Hippocampal formation (tissue), 2 donors: ENCODE measurements around the gene ZNF562.
"Not testable (repeated sequence)": the region's sequence is repeated elsewhere in the genome, so short reads cannot be mapped to it uniquely, and the experiment has no call there.

Experiments
- DNase-seq, 2 donors: peaks; one replicate each; lab custom pipeline; 2025; lab: John Stamatoyannopoulos, UW

Gene ZNF562

DNA sequence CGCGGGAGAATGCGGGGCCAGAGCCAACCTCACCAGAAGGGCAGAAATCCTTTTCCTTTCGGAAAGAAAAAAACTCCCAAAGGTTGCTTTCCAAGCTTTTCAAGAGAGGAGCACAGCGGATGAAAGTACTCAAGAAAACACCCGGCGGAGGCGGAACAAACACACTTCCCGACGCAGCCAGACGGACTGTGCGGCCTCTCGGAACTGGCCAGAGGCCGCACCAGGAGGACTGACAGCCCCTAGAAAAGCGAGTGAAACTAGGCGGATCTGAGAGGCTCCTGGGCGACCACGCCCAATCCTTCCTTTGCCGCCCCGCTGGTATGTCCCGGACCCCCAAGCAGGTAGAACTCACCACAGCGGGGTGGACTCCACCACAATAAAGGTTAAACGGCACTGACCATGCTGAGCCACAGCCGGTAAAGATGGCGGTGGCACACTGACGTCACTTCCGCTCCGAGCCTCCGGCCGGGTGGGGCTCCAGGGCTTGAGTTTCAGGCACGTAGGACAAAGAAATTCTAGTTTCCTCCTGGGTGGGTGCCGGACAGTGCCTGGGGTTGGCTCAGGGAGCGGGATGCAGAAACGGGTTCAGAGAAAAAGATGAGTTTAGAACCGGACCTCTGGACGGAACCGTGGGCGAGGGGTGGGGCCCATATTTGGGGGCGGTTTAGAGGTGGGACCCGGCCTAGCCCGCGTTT, at the start of gene ZNF562:
Gene ZNF562, minus strand, starts transcription at position 438 of the 695 bp plus-strand sequence. CDS start 14,356 bp downstream, outside the sequence.
- peak; percentile 51 to 82 for DNase-seq

DNA sequence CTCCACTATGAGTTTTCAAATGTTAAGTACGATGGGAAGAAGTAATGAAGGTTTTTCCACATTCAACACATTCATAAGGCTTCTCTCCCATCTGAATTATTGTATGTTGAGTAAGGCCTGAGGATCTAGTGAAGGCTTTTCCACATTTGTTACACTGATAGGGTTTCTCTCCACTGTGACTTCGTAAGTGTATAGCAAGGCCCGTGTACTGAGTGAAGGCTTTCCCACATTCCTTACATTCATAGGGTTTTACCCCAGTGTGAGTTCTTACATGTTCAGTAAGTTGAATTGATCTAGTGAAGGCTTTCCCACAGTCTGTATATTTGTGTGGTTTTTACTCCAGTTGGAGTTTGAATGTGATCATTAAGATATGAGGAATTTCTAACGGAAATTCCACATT, 49.3 kb upstream of the ZNF562 start:
- DNase-seq: no peak

DNA sequence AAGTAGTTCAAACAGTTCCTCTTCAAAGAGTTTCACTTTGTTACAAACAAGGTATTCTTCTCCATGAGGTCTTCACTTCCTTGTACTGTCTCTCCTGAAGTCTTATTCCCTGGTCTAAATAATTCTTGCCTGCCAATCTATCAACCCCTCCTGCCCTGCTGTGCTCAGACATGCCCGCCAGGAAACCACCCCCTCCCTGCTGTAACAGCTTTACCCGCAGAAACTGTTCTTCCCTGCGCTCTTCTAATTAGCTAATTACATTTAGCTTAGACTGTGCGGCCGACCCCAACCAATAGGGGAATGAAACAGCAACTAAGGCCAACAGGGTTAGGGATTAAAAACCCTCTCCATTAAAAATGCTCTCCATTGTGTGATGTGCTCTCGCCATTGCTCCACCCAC, 47.0 kb upstream of the ZNF562 start:
- DNase-seq: peak in 1 of 2 donors; percentile 51

DNA sequence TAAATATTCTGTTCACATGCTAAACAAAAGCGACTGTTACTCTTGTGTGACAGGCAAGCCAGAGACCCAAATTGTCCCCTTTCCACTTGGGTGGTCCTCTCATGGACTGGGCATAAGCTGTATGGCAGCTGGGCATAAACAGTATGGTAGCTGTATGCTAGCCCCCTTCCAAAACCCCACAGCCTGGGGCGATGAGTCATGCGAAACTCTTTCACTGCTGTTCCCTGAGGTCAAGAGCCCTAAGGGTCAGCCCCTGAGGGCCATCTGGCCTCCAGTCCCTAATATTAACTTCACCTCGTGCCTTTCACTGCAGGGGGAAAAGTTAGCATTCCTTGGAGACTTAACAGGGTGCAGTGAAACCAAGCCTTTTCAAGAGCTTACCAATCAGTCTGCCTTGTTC, 45.6 kb upstream of the ZNF562 start:
- DNase-seq: no peak

DNA sequence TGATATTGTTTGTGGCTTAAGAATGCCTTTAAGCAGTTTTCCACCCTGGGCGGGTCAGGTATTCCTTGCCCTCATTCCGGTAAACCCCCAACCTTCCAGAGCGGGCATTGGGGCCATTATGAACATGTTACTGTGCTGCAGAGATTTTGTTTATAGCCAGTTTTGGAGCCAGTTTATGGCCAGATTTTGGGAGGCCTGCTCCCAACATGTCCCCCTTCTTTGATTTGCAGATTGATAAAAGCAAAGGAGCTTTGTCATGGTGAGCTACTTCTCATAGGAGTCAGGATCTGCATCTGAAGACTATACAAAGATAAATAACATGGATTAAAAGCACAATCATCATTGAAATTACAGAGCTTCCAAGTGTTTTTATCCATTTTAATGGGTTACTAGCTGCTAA, 36.9 kb upstream of the ZNF562 start:
- no peak for DNase-seq

DNA sequence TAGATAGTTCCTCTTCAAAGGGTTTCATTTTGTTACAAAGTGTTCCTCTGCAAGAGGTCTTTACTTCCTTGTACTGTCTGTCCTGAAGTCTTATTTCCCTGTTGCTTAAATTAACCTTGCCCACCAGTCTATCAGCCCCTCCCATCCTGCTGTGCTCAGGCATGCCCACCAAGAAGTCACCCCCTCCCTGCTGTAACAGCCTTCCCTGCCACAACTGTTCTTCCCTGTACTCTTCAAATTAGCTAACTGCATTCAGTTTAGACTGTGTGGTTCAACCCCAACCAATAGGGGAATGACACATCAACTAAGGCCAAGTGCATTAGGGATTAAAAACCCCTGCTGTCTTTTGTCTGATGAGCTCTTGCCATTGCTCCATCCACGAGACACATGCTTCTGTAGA, 34.4 kb upstream of the ZNF562 start:
- DNase-seq: peak in 1 of 2 donors; percentile 18

DNA sequence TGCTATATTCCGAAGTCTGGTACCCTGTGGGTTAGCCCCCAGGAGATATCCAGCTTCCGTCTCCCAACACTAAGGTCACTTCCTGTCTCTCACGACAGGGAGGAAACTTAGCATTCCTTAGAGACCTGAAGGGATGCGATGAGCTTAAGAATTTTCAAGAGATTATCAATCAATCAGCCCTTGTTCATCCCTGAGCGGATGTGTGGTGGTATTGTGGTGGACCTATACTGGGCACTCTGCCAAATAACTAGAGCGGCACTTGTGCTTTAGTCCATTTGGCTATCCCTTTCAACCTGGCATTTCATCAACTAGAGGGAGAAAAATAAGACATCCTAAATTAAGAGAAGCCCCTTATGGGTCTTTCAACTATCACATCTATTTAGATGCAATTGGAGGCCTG, 30.9 kb upstream of the ZNF562 start:
- DNase-seq: no peak

DNA sequence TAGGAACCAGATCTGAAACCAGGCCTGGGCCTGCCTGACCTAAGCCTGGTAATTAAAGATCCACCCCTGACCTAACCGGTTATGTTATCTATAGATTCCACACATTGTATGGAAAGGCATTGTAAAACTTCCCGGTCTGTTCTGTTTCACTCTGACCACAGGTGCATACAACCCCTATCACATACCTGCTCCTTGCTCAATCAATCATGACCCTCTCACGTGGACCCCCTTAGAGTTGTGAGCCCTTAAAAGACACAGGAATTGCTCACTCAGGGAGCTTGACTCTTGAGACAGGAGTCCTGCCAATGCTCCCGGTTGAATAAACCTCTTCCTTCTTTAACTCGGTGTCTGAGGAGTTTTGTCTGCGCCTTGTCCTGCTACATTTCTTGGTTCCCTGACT, 27.3 kb upstream of the ZNF562 start:
- no peak for DNase-seq

DNA sequence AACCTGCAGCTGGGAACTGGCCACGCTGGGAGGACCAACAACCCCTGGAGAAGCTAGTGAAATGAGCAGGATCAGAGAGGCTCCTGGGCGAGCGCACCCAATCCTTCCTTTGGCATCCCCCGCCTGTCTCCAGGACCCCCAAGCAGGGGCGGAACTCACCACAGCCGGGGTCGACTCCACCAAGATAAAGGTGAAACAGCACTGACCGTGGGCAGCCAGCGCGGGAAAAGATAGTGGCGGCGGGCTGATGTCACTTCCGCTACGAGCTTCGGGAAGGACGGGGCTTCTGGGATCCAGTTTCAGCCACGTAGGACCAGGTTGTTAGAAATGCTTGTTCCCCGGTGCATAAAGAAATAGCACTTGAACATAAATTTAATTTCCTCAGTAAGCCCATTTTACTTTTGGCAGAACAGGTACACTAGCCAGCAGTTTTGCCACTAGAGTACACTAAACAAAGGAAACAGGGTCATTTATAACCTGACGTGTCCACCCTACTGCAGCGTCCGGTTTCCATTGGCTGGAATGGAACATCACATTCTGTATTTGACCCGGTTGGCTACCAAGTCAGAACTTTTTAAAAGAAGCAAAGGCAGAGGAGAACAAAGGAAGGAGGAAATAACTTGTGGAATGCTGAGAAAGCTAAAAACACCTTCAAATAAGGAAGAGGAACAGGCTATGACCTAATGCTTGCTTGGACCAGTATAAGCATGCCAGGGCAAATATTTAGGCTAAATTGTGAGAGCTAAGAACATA, 25.5 kb upstream of the ZNF562 start:
- DNase-seq: no peak

DNA sequence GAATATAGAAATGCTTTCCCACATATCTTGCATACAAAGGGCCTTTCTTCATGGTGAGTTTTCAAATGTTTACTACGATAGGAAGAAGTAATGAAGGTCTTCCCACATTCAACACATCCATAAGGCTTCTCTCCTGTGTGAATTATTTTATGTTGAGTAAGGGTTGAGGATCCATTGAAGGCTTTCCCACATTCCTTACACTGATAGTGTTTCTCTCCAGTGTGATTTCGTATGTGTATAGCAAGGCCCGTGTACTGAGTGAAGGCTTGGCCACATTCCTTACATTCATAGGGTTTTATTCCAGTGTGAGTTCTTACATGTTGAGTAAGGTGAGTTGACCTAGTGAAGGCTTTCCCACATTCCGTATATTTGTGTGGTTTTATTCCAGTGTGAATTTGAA, 15.4 kb upstream of the ZNF562 start:
- not testable (repeated sequence) for DNase-seq

DNA sequence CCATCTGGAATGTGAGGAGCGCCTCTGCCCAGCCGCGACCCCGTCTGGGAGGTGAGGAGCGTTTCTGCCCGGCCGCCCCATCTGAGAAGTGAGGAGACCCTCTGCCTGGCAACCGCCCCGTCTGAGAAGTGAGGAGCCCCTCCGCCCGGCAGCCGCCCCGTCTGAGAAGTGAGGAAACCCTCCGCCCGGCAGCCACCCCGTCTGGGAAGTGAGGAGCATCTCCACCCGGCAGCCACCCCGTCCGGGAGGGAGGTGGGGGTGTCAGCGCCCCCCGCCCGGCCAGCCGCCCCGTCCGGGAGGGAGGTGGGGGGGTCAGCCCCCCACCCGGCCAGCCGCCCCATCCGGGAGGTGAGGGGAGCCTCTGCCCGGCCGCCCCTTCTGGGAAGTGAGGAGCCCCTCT, 5.1 kb upstream of the ZNF562 start:
- DNase-seq: not testable (repeated sequence)

DNA sequence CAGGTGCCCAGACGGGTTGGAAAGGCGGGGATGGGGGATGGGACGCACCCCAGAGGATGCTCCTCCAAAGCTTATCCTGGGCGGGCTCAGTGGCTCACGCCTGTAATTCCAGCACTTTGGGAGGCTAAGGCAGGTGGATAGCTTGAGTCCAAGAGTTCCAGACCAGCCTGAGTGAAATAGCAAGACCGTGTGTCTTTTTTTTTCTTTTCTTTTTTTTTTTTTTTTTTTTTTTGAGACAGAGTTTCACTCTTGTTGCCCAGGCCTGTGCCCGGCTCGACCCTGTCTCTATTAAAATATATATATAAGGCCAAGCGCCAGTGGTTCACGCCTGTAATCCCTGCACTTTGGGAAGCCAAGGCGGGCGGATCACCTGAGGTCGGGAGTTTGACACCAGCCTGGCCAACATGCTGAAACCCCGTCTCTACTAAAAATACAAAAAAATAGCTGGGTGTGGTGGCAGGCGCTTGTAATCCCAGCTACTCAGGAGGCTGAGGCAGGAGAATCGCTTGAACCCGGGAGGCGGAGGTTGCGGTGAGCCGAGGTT, 530 bp upstream of the ZNF562 start:
- DNase-seq: not testable (repeated sequence)

DNA sequence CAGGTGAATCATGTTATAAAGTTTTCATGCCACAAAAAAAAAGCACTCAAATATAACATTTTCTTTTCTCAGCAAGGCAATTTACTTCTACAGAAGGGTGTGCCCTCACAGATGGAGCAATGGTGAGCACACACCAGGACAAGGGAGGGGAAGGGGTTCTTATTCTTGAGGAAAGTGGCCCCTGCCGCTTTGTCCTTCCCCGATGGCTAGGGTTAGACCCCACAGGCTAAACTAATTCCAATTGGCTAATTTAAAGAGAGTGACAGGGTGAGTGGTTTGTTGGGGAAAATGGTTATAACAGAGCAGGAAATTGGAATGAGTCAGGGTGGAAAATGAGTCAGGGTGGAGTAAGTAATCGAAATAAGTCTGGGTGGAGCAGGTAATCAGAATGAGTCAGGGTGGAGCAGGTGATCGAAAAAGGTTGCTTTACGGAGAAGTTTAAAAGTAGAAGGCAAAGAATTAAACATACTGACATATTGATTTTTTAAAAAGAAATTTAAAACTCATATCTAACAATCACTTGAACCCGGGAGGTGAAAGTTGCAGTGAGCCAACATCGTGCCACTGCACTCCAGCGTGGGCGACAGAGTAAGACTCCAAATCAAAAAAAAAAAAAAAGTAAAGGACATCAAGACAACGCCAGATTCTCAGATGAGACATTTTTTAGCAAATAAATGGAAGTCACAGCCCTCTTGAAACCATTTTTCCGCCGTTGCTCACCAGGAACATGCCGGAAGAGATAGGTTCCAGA, 813 bp downstream of the ZNF562 start:
- DNase-seq: no peak

DNA sequence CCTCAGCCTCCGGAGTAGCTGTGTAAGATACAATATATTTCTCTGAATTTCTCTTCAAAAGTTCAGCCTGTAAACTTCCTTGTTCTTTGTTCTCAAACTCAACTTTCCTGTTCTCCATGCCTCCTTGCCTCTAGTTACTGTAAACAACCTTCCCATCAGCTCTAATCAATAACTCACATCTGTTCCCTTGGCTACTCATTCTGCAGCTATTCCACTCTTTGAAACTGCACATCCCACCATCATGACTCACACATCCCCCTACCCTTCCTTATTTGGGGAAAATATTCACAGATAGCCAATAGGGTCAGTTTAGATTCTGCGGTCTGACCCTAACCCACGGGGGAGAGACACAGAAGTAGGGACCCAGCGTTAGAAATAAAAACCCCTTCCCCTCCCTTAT, 2.0 kb downstream of the ZNF562 start:
- DNase-seq: no peak

DNA sequence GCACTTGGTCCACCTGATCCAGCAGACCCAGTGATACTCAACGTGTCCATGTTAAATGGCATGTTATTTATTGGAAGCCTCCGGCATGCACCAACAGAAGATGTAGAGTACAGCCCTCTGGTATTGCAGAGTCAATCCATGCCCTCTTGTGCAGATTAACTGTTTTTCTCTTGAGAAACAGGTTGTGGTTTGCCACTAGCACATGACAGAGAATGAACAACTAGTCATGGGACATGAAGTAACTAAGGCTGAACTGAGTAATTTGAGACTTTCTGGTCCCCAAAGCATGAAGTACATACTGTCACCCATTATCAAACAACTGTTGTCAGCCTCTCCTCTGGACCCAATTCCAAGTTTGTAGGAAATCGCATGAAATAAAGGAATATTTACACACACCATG, 3.2 kb downstream of the ZNF562 start:
- no peak for DNase-seq

DNA sequence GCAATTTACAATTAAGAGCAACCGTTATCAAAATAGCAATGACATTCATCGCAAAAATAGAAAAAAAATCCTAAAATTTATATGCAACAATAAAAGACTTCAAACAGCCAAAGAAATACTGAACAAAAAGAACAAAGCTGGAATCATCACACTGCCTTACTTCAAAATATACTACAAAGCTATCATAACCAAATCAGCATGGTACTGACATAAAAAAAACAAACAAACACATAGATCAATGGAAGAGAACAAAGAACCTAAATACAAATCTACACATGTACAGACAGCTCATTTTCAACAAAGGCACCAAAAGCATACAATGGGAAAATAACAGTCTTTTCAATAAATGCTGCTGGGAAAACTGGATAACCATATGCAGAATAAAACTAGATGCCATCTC, 6.4 kb downstream of the ZNF562 start:
- DNase-seq: no peak

DNA sequence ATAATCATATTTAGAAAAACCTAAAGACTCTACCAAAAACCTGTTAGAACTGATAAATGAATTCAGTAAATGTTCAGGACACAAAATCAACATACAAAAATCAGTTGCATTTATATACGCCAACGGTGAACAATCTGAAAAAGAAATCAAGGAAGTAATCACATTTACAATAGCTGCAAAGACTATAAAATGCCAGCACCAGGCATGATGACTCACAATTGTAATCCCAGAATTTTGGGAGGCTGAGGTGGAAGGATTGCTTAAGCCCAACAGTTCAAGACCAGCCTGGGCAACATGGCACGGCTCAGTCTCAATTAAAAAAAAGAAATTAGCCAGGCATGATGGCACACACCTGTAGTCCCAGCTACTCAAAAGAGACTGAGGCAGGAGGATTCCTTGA, 7.0 kb downstream of the ZNF562 start:
- no peak for DNase-seq

DNA sequence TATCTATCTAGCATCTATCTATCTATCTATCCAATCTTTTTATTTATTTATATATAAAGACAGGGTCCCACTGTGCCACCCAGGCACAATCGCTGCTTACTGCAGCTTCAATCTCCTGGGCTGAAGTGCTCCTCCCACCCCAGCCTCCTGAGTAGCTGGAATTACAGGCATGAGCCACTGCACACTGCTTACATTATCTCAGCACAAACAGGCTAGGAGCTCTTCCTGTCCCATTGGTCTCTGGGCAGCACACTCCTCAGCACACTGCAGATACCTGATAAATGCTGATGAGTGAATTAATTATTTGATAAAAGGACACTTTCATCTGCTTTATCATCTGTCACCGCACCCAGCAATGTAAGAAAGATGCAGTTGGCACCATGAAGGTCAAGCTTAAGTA, 16.1 kb downstream of the ZNF562 start:
- no peak for DNase-seq

DNA sequence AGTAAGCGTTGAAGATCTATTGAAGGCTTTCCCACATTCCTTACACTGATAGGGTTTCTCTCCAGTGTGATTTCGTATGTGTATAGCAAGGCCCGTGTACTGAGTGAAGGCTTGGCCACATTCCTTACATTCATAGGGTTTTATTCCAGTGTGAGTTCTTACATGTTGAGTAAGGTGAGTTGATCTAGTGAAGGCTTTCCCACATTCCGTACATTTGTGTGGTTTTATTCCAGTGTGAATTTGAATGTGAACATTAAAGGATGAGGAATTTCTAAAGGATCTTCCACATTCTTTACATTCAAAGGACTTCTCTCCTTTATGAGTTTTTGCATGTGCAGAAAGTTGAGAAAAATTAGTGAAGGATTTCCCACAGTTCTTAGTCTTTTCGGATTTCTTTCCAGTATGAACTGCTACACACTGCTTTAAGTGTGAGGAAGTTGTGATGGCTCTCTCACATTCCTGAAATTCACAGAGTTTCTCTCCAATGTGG, 21.8 kb downstream of the ZNF562 start:
- not testable (repeated sequence) for DNase-seq

DNA sequence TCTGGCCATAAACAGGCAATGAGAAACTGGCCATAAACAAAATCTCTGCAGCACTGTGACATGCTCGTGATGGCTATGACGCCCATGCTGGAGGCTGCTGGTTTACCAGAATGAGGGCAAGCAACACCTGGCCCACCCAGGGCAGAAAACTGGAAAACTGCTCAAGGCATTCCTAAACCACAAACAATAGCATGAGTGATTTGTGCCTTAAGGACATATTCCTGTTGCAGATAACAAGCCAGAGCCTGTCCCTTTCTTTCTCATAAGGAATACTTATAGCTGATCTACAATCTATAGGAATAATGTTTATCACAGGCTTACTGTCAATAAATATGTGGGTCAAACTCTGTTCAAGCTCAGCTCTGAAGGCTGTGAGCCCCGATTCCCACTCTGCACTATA, 23.4 kb downstream of the ZNF562 start:
- not testable (repeated sequence) for DNase-seq

DNA sequence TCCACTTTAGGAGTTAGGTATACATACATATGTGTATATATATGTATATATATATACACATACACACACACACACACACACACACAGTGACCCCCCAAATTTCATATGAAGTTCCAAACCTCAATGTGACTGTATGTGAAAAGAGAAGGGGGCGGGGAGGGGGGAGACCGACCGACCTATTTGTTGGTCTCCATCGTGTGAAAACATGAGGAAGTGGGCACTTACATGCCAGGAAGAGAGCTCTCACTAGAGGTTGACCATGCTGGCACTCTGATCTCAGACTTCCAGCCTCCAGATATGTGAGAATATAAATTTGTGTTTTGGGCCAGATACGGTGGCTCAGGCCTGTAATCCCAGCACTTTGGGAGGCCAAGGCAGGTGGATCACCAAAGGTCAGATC, 24.6 kb downstream of the ZNF562 start:
- no peak for DNase-seq

DNA sequence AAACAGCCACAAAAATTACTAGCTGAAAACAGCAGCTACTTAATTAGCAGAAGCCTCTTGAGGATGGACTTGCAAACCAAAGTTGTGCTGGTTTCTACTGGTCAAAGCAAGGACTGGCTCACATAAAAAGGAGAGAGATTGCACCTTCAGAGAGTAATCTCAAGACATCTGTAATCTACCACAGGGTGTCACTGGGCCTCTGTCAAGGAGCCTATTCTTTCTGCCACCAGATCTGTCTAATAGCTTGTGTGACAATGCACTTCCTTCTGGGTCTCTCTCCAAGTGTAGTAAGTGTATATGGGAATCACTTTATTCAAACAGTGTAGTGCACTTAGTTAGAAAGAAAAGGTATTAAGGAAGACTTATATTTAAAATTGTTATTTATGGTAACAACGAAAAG, 29.4 kb downstream of the ZNF562 start:
- DNase-seq: no peak
